ENCODE measurements around the gene DEFB131A.
"Not testable (repeated sequence)": the region's sequence is repeated elsewhere in the genome, so short reads cannot be mapped to it uniquely, and the experiment has no call there.

The DEFB131A gene

DNA sequence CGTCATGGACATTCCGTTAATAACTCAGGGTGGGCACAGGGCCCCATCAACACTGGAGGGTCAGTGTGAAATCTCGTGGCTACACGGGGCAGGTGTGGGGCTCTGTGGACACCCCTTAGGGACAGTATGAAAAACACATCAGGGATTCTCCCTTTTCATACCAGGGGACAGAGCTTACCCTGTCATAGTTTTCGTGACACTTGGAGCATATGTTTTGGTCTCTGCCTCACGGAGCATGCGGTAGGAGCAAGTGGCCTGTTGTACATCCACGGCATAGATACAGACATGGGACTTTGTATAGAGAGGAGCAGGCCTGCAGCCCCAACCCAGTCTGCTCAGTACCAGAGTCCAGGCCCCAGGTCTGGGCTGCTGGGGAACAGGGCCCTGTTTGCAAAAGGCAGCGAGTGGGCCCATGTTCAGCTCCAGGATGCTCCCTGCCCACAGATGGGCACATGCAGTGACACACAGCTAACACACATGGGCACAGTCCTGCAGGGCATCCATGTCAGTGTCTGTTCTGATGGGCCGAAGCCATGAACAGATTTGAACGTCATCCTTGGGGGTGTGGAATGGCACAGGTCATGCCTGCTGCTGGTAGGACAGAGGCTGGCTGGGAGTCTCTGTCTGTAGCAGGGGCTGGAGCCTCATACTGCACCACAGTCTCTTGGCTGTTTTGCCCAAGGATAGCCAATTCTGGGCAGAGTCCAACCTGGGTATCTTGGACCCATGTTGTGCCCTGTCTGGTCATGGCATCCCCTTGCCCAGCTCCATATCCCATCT lies 50.2 kb downstream of the DEFB131A start:
- not testable (repeated sequence) for DNase-seq (ENCODE audit: low read depth)

DNA sequence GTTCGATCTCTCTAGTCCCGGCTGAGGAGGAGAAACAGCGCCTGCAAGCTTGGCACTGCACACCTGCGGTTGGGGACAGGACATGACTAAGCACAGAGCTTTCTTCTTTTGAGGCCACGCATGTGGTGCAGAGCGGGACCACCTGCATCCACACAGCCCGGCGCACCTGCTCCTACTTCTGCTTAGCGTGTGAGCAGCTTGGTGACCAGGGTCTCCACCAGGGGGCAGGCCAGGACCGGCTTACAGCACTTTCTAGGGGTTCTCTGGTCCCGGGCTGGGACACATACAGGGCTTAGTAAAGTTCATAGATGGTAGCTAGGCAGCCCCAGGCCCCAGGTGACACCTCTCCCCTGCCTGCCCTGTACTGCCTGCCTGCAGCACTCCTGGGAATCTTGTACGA lies 51.2 kb downstream of the DEFB131A start:
- DNase-seq (ENCODE audit: low read depth): peak; percentile 57

DNA sequence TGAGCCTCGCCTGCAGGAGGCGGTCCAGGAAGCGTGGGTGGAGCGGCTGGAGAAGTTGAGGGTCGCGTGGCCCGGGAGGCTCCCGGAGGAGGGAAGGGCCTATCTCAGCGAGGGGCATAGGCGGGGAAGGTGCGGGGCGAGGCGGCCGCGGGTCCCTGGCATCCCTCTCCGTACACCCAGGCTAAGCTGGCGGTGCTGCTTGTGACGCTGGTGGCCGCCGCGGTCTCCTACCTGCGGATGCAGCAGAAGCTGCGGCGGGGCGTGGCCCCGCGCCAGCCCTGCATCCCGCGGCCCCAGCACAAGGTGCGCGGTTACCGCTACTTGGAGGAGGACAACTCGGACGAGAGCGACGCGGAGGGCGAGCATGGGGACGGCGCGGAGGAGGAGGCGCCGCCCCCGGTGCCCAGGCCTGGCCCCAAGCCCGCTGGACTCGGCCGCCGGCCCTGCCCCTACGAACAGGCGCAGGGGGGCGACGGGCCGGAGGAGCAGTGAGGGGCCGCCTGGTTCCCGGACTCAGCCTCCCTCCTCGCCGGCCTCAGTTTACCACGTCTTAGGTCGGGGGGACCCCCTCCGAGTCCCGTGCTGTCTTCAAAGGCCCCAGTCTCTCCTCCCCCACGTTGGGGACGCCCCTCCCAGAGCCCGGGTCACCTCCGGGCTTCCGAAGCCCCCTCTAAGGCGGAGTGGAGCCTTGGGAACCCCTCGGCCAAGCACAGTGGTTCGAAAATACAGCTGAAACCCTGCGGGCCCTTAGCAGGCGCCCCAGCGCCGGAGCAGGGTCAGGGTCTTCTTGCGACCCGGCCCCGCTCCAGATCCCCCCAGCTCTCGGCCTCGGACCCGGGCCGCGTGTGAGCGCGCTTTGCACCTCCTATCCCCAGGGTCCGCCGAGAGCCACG lies 53.6 kb downstream of the DEFB131A start:
- DNase-seq (ENCODE audit: low read depth): not testable (repeated sequence)

DNA sequence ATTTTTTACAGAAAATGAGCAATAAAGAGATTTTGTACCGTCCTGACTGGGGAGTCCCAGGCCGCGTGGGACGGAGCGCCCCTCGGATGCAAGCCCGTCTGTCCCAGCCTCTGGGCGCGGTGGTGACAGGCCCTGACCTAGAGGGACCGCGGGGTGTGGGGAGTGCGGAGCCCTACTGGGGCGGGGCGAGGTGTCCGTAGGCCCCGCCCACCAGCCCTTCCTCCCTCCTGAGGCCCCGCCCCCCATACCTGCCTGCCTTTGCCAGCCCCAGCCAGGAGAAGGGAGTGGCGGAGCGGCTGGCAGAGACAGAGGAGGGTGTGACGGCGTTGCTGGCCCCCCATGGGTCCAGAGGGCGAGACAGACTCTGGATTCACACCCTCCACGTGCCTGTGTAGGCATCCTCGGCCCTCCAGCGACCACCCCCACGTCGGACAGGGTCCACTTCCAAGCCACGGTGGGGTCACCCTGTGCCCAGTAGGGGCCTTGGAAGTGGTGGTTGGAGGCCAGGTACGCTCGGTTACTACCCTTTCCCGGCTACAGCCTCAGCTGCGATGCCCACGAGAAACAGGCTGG lies 54.3 kb downstream of the DEFB131A start:
- DNase-seq (ENCODE audit: low read depth): not testable (repeated sequence)

DNA sequence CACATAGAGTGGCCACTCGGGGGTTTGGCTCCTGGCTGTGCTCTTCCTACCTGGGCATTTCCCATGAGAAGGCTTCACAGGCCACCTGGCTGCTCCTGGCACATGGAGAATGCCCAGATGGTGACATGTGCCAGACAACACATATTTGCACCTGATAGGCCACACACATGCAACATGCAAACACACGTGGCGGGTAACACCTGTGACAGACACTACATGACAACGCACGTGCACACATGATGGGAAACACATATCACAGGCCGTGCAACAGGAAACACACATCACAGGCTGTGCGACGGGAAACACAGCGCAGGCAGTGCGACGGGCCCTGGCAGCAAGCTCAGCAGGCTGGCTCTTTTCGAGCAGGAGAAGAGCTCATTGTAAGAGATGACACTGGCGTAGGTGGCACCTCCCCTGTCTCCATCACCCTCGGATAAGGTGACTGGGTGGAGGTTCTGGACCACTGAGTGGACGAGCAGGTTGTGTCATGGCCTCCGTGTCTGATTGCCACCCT lies 55.8 kb downstream of the DEFB131A start:
- not testable (repeated sequence) for DNase-seq (ENCODE audit: low read depth)
